Smooth muscle cell of trachea (primary cell): ENCODE data around the gene ABHD15. TPM values are rescaled to one million over a fixed set of nuclear protein-coding genes. Genes with fewer than 3 reads are reported as not detected.

Experiments used
- total RNA-seq: library from RNA; depleted of rRNA; stranded (reverse); fragments of >200 nt; gene quantifications from 2 replicates; pipeline ENCODE4 v1.2.1, GENCODE V29; 2014

The ABHD15 gene, protein sequence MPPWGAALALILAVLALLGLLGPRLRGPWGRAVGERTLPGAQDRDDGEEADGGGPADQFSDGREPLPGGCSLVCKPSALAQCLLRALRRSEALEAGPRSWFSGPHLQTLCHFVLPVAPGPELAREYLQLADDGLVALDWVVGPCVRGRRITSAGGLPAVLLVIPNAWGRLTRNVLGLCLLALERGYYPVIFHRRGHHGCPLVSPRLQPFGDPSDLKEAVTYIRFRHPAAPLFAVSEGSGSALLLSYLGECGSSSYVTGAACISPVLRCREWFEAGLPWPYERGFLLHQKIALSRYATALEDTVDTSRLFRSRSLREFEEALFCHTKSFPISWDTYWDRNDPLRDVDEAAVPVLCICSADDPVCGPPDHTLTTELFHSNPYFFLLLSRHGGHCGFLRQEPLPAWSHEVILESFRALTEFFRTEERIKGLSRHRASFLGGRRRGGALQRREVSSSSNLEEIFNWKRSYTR
- total RNA-seq: 11.1 and 19.7 TPM in 2 replicates

DNA sequence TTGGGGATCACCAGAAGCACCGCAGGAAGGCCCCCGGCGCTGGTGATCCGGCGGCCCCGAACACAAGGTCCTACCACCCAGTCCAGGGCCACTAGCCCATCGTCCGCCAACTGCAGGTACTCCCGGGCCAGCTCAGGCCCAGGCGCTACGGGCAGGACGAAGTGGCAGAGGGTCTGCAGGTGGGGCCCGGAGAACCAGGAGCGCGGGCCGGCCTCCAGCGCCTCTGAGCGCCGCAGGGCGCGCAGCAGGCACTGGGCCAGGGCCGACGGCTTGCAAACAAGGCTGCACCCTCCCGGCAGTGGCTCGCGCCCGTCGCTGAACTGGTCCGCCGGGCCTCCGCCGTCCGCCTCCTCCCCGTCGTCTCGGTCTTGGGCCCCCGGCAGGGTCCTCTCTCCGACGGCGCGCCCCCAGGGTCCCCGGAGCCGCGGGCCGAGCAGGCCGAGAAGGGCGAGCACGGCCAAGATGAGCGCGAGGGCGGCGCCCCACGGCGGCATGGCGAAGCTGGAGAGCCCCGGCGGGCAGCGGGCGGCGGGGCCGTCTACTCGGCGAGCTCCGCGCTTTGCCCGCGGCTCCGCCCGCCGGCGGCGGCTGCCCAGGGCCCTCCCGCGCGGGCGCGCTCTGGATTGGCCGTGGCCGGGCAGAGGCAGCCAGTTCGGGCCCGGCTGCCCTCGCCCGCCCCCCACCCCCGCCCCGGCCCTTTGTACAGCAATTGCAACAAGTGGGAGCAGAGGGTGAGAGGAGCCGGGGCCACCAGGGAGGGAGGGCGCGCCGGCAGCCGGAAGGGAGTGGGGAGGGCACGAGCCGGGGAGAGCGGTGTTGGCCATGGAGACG is at the start of gene ABHD15:
Gene ABHD15, minus strand, starts transcription at position 565 of the 831 bp plus-strand sequence. Its CDS starts 71 bp downstream, at position 494.

GRCh38 chr17:29592850-29593551 is 26.2 kb upstream of the ABHD15 start, which contains the start of gene ANKRD13B:
TSS of gene ANKRD13B (plus strand) at chr17:29593132. CDS start at chr17:29593622, 490 bp downstream.

GRCh38 chr17:29589524-29590410 is 22.9 kb upstream of the ABHD15 start, which contains the start of gene GIT1:
TSS of gene GIT1 (minus strand) at chr17:29589648. CDS start at chr17:29589378, 270 bp downstream.

DNA sequence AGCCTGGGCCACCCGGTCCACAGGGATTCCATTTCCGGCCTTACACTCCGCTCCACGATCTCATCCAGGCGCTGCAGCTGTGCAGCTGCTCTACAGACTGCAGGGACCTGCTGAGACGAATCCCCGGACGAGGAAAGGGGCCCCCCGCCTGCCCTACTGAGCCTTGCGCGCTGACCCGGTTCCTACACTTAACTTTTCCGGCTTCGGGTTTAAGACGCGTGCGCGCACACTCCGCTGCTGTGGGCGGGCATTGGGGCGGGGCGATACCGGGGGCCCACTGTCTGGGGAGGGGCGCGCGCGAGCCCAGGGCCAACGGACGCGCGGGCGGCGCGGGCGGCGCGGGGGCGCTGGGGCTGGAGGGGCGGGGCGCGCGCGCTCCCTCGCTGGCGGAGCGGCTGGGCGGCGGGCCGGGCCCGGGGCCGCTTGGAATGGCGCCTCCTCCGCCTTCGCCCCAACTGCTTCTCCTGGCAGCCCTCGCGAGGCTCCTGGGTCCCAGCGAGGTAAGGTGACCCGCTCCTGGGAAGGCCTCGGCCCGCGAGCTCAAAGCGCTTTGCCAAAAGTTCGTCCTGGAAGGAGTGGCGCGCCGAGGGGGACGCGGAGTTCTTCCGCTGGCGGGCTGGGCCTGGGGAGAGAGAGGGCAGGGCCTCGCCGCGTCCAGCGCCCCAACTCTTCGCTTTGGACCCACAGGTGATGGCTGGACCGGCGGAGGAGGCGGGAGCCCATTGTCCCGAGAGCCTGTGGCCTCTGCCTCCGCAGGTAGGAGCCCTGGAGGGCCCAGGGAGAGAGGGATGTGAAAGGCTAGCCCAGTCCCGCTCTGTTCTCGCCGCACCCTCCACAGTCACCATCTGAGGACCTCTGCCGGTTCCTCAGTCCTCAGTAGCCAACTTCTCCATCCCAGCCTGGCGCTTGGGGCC is 1.8 kb upstream of the ABHD15 start, which contains the start of gene TP53I13:
Gene TP53I13, plus strand, starts transcription at position 371 of the 914 bp plus-strand sequence. Its CDS starts 58 bp downstream, at position 429.

Other genes with a start within 250 kb of the ABHD15 start
- gene TAOK1, start 176.7 kb downstream of the ABHD15 start, total RNA-seq: 57.6 and 65.6 TPM in 2 replicates
- gene TP53I13, start 1.7 kb upstream of the ABHD15 start, total RNA-seq: 52.7 and 80.1 TPM in 2 replicates
- gene GIT1, start 22.6 kb upstream of the ABHD15 start, total RNA-seq: 23.0 and 31.9 TPM in 2 replicates
- gene ANKRD13B, start 26.1 kb upstream of the ABHD15 start, total RNA-seq: 7.0 and 19.5 TPM in 2 replicates
- 12.1 and 21.3 TPM in 2 replicates for gene CORO6, start 55.9 kb upstream of the ABHD15 start, total RNA-seq